GM12892 (cell line): ENCODE measurements around the gene CD300LF.

ENCODE experiments used
- POLR2A ChIP-seq: IDR thresholded peaks from 2 replicates; pipeline ENCODE4 v1.6.1; 2011; ENCODE audit warnings: low read depth, low read length, control low read depth
- TAF1 ChIP-seq: IDR thresholded peaks from 2 replicates; pipeline ENCODE4 v1.6.1; 2011; ENCODE audit warnings: low read depth, mild to moderate bottlenecking, control low read depth, low read length, borderline replicate concordance

DNA sequence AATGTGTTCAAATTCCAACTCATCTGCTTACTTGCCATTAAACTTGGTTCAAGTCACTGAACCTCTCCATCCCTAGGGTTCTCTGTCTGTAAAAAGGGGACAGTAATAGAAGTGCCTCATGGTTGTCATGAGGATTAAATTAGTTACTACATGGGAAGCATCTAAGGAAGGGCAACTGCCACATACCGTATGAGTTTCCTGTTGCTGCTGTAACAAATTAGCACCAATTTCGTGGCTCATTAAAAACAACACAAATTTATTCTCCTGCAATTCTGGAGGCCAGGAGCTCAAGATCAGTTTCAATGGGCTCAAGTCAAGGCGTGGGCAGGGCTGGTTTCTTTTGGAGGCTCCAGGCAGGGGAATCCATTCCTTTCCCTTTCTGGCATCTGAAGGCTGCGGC is 18.6 kb downstream of the CD300LF start:
- TF ChIP-seq TAF1 (no peak), POLR2A (no peak)
